ENCODE results near the gene PHPT1.
"Not testable (repeated sequence)": the region's sequence is repeated elsewhere in the genome, so short reads cannot be mapped to it uniquely, and the experiment has no call there.

PHPT1 gene

GRCh38 chr9:136837856-136838277, 11.3 kb upstream of the PHPT1 start:
- peak; percentile 15 for DNase-seq

DNA sequence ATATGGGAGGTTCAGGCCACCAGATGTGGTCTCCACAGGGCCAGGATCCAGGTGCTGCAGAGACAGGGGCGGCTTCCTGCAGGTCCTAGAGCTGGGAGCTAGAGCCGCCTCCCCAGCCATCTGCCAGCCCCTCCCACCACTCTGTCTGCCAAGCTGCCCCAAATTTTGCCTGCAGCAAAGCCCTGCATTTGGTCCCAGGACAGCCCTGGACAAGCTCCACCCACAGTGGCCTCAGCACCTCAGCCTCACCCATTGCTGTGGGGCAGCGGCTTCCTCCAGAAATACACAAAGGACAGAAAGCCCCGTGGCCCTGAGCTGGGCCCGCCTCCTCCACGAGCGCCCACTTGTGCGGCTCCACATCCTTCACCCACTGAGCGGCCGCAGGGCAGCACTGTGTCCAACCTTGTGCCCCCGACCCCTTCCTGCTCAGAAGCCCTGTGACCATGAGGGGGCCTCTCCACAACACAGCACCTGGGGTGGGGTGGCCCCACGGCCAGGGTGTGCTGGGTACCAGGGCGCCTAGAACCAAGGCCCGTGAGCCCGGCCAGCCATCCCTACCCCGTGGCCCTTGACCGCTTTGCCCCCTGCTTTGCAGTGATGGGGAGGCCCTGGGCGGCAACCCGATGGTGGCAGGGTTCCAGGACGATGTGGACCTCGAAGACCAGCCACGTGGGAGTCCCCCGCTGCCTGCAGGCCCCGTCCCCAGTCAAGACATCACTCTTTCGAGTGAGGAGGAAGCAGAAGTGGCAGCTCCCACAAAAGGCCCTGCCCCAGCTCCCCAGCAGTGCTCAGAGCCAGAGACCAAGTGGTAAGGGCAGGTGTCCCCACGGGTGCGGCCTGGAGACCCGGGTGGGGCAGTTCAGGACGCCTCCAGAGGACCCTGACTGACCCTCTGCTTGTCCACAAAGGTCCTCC, 10.6 kb upstream of the PHPT1 start:
- peak; percentile 27 for DNase-seq

GRCh38 chr9:136839229-136840139, 9.7 kb upstream of the PHPT1 start:
- peak; percentile 21 for DNase-seq

DNA sequence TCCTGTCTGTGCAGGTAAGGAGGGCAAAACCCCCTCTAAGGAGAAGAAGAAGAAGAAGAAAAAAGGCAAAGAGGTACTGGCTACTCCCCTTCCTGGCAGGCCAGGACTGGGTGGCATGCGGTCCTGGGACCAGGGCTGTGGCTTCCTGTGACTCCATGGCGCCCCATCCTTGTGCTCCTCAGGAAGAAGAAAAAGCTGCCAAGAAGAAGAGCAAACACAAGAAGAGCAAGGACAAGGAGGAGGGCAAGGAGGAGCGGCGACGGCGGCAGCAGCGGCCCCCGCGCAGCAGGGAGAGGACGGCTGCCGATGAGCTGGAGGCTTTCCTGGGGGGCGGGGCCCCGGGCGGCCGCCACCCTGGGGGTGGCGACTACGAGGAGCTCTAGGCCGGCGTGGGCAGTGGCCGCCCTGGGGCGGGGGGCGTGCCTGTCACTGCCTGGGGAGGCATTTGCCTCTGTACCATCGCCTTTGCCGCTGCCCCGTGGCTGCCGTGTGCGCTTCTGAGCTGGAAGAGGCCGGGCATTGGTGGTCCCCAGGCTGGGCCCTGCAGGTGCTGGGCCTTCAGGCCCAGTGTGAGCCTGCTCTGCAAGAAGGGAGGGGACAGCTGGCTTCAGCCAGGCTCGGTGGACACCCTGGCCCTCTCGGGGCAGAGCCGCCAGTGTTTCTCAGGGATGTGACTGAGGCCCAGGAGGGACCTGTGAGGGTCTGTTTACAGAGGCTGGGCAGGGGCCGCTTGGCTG, 8.9 kb upstream of the PHPT1 start:
- peak; percentile 36 for DNase-seq

- DNase-seq: peak; percentile 83
These were observed 8.1 kb upstream of the PHPT1 start for GRCh38 chr9:136840877-136841645.

DNA sequence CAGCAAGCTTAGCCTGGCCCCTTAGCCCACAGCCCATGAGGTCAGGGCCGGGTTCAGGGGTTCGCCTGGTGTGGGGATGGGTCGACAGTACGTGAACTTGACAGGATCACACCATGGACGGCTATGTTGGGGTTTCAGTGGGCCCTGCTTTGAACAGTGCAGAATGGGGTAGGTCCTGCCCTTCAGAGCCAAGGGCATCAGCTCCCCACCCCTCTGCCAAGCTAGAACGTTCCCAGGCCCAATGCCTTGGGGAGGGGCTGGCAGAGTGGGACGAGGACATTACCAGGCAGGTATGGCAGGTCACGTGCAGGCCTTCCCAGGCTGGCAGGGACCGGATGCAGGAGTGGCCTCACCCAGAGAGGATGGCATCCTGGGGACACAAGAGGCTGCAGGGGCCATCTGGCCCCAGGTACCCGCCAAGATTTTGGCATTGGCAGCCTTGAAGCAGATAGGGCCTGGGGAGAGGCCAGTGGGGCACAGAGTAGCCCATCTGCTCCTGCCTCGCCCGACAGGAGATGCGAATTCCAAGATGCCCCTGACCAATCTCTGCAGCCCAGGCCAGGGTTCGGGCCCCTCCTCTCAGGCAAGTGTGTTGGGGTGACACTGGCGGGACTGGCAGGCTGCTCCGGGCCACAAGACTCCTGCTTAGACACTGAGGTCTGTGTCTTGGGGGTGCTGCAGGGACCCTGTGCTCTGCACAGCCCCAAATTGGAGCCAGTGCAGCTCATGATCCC, 7.4 kb upstream of the PHPT1 start:
- DNase-seq: not testable (repeated sequence)

GRCh38 chr9:136842380-136842948, 6.7 kb upstream of the PHPT1 start, which contains the start of gene AJM1:
TSS of gene AJM1 (plus strand) at chr9:136842478. CDS start at chr9:136844415, 1,937 bp downstream.
- DNase-seq: peak; percentile 88

DNA sequence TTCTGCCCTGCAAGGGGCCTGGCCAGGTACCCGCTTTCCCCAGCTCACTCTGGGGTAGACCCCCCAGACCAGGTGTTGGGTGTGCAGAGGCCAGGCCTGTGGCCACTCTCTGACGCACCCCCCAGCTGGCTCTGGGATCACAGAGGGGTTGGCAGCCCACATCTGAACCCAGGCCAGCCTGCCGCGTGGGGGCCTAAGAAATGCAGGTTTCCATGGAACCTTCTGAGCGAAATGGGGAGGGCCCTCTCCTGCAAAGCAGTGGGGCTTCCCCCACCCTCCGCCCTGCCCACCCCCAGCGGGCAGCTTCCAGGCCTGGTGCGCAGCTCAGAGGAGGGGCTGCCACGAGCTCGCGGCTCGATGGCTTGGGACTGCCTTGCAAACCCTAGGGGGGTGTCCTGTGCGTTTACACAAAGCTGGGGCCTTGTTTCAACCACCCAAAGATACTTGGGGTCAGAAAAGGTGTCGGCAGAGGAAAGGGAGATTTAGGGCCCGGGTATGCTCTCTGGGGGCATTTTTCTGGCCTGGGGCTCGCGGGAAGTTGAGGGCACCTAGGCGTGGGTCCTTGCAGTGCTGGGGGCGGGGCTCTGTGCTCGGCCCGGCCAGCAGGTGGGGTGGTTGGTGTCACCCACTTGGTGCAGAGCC, 5.9 kb upstream of the PHPT1 start:
- DNase-seq: not testable (repeated sequence)

DNA sequence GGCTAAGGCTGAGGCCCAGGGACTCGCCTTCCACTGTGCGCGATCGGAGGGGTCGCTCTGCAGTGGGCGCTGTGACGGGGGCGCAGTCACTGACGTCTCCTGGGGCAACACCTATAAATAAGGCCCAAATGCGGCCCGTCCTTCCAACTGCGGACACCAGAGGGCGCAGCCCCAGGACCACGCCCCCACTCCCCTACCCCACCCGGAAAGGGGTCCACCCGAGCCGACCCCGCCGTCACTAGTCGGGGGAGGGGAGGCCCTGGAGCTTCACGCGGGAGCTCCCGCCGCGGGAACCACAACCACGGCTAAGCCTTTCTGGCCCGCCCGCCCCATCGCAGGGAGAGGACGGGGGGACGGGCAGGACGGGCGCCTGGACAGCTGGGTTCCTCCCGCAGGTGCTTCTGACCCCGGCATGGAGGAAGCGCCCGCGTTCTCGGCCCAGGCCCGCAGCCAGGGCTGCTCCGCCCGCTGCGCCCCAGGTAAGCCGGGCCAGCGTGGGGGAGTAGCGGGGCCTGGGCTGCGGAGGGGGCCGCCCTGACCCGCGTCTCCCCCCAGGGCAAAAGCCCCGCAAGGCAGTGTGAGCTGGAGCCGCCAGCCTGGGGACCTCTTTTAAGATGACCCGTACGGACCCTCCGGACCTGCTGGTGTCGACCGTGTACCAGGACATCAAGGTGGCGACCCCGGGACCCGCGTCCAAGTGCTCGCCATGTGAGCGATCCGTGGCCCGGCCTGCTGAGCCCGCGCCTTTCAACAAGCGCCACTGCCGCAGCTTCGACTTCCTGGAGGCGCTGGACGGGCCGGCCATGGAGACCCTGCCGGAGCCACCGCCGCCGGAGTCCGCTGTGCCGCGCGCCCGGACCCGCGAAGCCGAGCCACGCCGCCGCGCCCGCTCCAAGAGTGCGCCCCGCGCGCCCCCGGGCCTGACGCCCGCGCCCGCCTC, 5.1 kb upstream of the PHPT1 start:
- DNase-seq: peak; percentile 53

- no peak for DNase-seq
These were observed 4.3 kb upstream of the PHPT1 start for GRCh38 chr9:136844761-136845464.

DNA sequence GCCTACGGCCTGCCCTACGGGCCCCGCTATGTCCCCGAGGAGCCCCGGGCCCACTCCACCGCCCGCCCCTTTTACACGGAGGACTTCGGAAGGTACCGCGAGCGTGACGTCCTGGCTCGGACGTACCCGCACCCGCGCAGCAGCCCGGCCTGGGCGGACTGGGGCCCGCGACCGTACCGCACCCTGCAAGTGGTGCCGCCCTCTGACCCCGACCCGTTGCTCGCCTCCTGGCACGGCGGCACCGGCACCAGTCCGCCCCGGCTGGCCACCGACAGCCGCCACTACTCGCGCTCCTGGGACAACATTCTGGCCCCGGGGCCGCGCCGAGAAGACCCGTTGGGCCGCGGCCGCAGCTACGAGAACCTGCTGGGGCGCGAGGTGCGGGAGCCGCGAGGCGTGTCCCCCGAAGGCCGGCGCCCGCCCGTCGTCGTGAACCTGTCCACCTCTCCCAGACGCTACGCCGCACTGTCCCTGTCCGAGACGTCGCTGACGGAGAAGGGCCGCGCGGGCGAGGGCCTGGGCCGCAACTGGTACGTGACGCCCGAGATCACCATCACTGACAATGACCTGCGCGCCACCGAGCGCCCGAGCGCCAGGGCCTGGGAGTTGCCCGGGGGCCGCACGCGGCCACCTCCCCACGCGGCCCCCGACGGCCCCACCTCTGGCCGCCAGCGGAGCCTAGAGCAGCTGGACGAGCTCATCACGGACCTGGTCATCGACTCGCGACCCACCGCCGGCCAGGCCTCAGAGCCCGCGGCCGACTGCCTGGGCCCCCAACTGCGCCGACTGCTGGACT, 3.5 kb upstream of the PHPT1 start:
- no peak for DNase-seq

DNA sequence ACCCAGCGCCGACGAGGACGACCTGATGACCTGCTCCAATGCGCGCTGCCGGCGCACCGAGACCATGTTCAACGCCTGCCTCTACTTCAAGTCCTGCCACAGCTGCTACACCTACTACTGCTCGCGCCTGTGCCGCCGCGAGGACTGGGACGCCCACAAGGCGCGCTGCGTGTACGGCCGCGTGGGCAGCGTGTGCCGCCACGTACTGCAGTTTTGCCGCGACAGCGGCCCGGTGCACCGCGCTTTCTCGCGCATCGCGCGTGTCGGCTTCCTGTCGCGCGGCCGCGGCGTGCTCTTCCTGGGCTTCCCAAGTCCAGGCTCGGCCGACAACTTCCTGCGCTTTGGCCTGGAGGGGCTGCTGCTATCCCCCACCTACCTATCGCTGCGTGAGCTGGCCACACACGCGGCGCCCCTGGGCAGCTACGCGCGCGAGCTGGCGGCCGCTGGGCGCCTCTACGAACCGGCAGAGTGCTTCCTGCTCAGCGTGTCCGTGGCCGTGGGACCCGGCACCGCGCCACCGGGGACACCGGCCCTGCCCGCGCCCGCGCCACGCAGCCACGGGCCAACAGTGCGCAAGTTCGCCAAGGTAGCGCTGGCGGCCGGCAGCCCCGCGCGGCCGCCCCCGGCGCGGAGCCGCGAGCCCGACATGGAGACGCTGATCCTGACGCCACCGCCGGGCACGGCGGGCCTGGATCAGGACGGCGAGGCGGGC, 2.7 kb upstream of the PHPT1 start:
- DNase-seq: peak; percentile 46

GRCh38 chr9:136847088-136847825, 2.0 kb upstream of the PHPT1 start:
- DNase-seq: peak; percentile 89

DNA sequence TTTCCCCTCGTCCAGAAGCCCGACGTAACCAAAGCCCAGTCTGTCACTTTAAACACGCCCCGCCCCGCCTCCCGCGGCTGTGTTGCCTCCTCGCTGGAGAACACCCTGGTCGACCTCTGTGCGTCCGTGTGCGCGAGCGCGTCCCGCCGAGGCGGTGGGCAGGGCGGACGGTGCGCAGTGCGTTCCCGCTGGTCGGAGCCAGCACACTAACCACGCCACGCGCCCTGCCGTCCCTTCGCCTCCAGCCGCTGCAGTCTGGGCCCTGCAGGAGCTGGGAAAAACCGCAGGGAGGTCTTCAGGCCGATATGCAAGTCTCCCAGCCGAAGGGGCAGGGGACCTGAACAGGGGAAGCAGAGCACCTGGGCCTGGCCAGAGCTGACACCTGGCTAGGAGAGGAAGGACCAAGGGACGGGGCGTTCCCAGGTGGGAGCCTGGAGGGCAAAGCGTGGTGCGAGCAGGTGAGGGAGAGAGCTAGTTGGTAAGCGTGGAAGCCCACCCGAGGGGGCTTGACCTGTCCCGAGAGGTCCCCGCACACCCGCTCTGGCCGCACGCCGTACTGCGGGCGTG, 1.3 kb upstream of the PHPT1 start:
- DNase-seq: peak; percentile 91

- DNase-seq: no peak
These were observed 694 bp upstream of the PHPT1 start for GRCh38 chr9:136848393-136849037.

Measured in right hindlimb (tissue), 1 donor.